T47D (cell line): ENCODE measurements around the gene ARHGEF12.
A peak's percentile ranks its signal among the peaks of the same experiment; 100 is the strongest.
"Not testable (repeated sequence)": the region's sequence is repeated elsewhere in the genome, so short reads cannot be mapped to it uniquely, and the experiment has no call there.

Experiments used
- DNase-seq, 2 experiments: peaks; one replicate each; pipeline versions ENCODE4 v3.0.0 to v3.0.0-alpha.2; 2011 to 2012; ENCODE audit warnings: low read depth in 1 of 2, low spot score in 1 of 2
- JUND ChIP-seq: IDR thresholded peaks from 2 replicates; pipeline ENCODE4 v1.6.1; 2012; ENCODE audit warnings: low read depth
- in situ Hi-C: cut with HindIII; loops from 2 replicates; pipeline ENCODE4 v1.10.0; 2016; ENCODE audit warnings: low sequenced_read_pairs, low pct_unique_long_range_greater_than_20kb

ARHGEF12 gene

DNA sequence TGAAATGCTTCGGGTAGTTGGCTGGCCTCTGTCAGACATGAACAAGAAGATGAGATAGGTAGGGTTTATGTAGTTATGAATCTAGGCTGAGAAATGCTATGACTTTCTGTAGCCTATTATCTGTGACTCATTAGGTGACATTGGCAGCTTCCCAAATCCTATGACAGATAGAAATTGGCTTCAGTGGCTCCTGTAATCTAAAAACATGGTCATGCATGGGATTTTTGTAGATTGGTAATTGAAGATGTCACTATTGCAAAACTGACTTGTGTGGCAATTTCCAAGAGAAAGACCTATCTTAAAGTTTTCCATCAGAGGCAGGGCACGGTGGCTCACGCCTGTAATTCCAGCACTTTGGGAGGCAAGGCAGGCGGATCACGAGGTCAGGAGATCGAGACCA, 145.9 kb downstream of the ARHGEF12 start:
- no peak for DNase-seq
- no peak for TF ChIP-seq JUND
- in situ Hi-C loops: no loop called here

GRCh38 chr11:120484722-120485121, 148.5 kb downstream of the ARHGEF12 start:
- no peak for TF ChIP-seq JUND
- in situ Hi-C loops: no loop called here
- no peak for DNase-seq

DNA sequence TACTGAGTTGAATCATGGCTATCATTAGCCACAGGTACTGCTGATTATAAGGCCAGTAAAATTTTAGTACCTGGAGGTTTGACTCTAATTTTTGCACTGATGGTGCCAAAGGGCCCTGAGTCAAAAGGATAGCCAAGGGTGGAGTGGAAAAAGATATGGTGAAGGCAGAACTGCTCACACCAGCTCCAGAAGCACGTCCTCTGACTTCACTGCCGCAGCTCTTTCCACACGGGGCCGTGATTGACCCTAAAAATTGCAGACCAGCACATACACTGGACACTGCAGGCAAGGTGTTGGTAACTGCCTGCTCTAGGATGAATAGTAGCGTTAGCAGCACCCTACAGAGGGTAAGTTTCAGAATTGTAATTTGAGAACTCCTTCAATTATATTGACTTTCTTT, 149.9 kb downstream of the ARHGEF12 start:
- in situ Hi-C loops: no loop called here
- TF ChIP-seq JUND: no peak
- DNase-seq: no peak

GRCh38 chr11:120489799-120490198, 153.6 kb downstream of the ARHGEF12 start:
- in situ Hi-C loops: no loop called here
- TF ChIP-seq JUND: no peak
- DNase-seq: no peak

- TF ChIP-seq JUND: no peak
- no peak for DNase-seq
- in situ Hi-C loops: no loop called here
Measured at GRCh38 chr11:120492486-120492885, 156.3 kb downstream of the ARHGEF12 start.

DNA sequence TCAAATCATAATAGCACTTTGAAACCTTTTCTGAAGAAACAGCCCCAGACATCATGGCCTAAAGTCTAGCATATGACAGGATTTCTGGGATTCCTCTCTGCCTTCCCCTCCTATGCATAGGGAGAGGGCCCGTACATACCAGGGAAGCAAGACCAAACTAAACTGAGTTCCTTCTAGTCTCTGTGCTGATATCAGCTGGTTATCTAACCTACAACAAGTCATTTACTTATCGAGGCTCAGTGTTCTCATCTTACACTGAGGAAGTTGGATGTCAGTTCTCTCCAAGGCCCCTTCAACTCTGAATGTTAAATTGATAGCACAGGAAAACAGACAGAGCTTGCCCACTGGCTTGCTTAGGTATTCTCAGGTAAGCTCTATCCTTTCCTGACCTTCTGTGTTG, 158.4 kb downstream of the ARHGEF12 start:
- no peak for DNase-seq
- no peak for TF ChIP-seq JUND
- in situ Hi-C loops: no loop called here

DNA sequence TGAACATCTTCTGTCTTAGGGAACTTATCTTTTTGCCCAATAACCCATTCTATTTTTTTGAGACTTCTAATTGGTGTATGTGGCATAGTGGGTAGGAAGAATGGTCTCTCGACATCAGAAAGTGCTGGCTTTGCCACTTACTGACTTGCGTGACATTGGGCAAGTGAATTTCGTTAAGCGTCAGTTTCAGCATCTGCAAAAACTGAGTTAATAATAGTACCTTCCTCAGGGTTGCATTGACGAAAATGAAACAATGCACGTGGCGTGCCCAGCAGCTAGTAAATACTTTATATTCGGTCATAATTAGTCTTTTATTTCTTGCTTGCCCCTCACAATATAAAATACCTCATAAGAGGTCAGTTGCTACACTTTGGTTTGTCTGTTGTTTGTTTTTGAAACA, 162.9 kb downstream of the ARHGEF12 start:
- in situ Hi-C loops: no loop called here
- DNase-seq: no peak
- no peak for TF ChIP-seq JUND

DNA sequence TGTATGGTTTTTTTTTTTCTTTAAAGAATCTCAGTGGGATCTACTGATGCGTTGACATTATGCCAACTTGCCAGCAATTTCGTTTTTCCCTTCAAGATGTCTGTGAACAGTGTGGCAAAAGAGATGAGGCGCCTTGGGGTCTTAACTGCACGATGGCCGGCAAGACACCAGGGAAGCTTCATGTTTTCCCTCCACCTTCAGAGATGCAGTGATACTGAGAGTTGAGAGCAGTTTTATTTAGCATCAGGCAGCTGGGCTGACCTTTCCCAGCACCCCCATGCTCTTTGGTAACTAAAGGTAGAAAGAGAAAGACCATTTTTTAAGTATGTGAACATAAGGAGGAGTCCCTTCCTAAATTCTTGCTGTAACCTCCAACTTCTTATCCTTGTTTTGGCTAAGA, 163.6 kb downstream of the ARHGEF12 start:
- TF ChIP-seq JUND: no peak
- in situ Hi-C loops: no loop called here
- no peak for DNase-seq

DNA sequence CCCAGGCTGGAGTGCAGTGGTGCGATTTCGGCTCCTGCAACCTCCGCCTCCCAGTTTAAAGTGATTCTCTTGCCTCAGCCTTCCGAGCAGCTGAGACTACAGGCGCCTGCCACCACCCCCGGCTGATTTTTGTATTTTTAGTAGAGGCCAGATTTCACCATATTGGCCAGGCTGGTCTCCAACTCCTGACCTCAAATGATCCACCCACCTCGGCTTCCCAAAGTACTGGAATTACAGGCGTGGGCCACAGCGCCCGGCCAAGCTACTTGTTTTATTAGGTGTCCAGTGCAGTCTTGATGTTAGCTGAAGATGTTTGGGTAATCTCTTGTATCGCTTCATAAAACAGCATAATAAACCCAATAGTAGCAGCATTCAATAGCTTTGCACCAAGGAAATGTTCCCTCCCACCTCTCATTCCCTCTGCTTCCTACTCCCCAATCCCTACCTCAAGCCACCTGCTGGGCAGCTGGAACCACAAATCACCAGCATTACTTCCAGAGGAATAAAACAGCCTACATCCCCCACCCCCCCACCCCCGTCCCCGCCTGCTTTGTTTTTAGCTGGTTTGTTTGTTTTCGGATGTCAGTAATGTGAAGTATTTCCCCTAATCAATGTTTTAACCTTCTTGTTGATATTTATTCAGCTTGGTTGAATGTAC, 164.3 kb downstream of the ARHGEF12 start:
- DNase-seq: peak in 1 of 2 experiments; percentile 49
- in situ Hi-C loops: no loop called here
- no peak for TF ChIP-seq JUND

GRCh38 chr11:120501440-120501839, 165.2 kb downstream of the ARHGEF12 start:
- no peak for TF ChIP-seq JUND
- DNase-seq: no peak
- in situ Hi-C loops: no loop called here

DNA sequence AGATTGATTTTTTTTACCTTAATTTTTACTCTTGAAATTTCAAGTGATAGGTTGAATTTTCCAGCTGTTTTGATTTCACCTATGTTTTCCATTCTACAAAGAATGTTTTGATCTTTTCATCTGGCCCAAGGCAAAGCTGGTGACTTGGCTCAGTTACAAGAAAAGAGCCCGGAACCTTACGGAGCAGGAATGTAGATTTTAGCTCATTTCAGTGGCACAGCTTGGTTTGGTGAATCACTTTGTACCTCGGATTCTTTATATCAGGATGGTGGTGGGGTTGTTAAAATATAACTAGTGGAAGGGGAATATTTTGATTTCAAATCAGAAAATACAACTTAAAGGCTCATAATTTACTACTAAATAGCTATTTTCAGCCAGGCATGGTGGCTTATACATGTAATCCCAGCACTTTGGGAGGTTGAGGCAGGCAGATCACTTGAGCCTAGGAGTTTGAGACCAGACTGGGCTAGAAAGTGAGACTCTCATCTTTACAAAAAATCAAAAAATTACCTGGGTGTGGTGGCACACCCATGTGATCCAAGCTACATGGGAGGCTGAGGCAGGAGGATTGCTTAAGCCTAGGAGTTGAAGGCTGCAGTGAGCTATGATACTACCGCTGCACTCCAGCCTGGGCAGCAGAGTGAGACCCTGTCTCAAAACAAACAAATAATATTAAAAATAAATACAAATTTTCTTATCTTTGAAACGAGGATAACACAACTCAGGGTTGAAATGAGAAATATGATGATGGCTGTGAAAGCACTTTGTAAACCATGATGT, 166.0 kb downstream of the ARHGEF12 start:
- no peak for DNase-seq
- in situ Hi-C loops: no loop called here
- no peak for TF ChIP-seq JUND

GRCh38 chr11:120503529-120503928, 167.3 kb downstream of the ARHGEF12 start:
- DNase-seq, in situ Hi-C loops: not testable (repeated sequence)

GRCh38 chr11:120505801-120506425, 169.7 kb downstream of the ARHGEF12 start:
- in situ Hi-C loops: no loop called here
- DNase-seq: no peak
- TF ChIP-seq JUND: no peak
